Measurements from ENCODE around the gene INPP5A. TPM values are rescaled to one million over a fixed set of nuclear protein-coding genes. Genes with fewer than 3 reads are reported as not detected.

The INPP5A gene
- total RNA-seq, 2 experiments from 2014 or later, result 9.1 to 9.9 TPM

- Mint-ChIP-seq H3K27me3 (peaks cover 1% of the 10 kb centered on the region), H3K36me3 (ENCODE audit: low read depth) (peaks cover 31% of the 10 kb centered on the region), H3K9me3 (peaks cover 35% of the 10 kb centered on the region), H3K4me1 (peaks cover 19% of the 10 kb centered on the region), H3K4me3 (no peak overlapping the region), H3K27ac (no peak overlapping the region)
- ChIA-PET POLR2A (no interaction called here), CTCF (interaction anchor here (0.6 to 0.7 kb wide), 2 partner anchors 35 to 49 kb away, joined by 3 to 7 read pairs; no protein-coding TSS in a partner anchor)
- no peak for DNase-seq
Observed at GRCh38 chr10:132616996-132617736, 79.6 kb downstream of the INPP5A start.

GRCh38 chr10:132617737-132618052 is 80.1 kb downstream of the INPP5A start:
- Mint-ChIP-seq H3K9me3 (peaks cover 35% of the 10 kb centered on the region), H3K27me3 (no peaks in the 10 kb centered on the region), H3K27ac (no peak overlapping the region), H3K36me3 (ENCODE audit: low read depth) (peaks cover 31% of the 10 kb centered on the region), H3K4me3 (no peak overlapping the region), H3K4me1 (peaks cover 18% of the 10 kb centered on the region)
- POLR2A ChIA-PET, result no interaction called here
- CTCF ChIA-PET, result interaction anchor here (0.6 to 1.7 kb wide), 3 partner anchors 11 to 81 kb away, joined by 3 to 7 read pairs (median 3); no protein-coding TSS in a partner anchor
- DNase-seq, result no peak

- H3K4me3 Mint-ChIP-seq, result no peak overlapping the region
- ChIA-PET CTCF (interaction anchor here (1.0 to 1.7 kb wide), 2 partner anchors 12 to 80 kb away, joined by 3 read pairs; no protein-coding TSS in a partner anchor), POLR2A (no interaction called here)
- H3K36me3 Mint-ChIP-seq (ENCODE audit: low read depth), result peaks cover 31% of the 10 kb centered on the region
- H3K4me1 Mint-ChIP-seq, result peaks cover 18% of the 10 kb centered on the region
- no peaks in the 10 kb centered on the region for H3K27me3 Mint-ChIP-seq
- no peak overlapping the region for H3K27ac Mint-ChIP-seq
- peaks cover 35% of the 10 kb centered on the region for H3K9me3 Mint-ChIP-seq
- no peak for DNase-seq
Observed at GRCh38 chr10:132618158-132618919, 80.8 kb downstream of the INPP5A start.

GRCh38 chr10:132619927-132620326 is 82.3 kb downstream of the INPP5A start:
- Mint-ChIP-seq H3K9me3 (peaks cover 35% of the 10 kb centered on the region), H3K4me3 (no peak overlapping the region), H3K27me3 (no peaks in the 10 kb centered on the region), H3K4me1 (peaks cover 18% of the 10 kb centered on the region), H3K27ac (no peak overlapping the region), H3K36me3 (ENCODE audit: low read depth) (peaks cover 31% of the 10 kb centered on the region)
- CTCF ChIA-PET, result no interaction called here
- DNase-seq, result no peak
- POLR2A ChIA-PET, result no interaction called here

DNA sequence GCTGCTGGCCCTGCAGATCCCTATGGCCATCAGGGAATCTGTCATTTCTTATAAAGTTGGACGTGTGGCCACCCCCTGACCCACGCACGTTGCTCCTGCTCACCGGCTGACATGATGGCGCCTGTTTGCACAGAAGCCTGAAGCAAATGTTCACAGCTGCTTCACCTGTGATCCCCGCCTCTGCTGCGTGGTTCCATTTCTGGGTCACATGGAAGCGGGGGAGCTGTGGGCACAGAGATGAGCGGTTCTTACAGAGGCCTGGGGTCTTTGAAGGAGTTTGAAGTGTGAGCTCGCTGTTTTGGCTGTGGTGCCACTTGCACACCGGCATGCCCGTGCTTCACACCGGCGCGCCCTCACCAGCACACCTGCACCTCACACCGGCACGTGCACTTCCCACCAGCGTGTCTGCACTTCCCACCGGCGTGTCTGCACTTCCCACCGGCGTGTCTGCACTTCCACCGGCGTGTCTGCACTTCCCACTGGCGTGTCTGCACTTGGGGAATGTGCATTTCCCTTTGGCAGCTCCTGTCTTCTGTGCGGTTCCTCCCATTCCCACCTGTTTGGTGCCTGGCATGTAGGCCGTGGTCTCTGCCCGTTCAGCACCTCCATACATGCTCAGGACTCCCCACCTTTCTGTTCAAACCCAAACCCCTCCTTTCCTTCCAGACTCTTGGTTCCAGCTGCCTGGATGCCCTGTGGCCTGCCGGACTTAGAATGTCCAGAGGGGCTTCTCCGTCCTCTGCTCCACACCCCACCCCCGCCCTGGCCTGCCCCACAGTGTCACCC is 86.7 kb downstream of the INPP5A start:
- Mint-ChIP-seq H3K27ac (no peak overlapping the region), H3K4me3 (no peak overlapping the region), H3K36me3 (ENCODE audit: low read depth) (peaks cover 12% of the 10 kb centered on the region), H3K27me3 (no peaks in the 10 kb centered on the region), H3K9me3 (peaks cover 17% of the 10 kb centered on the region), H3K4me1 (peaks cover 5% of the 10 kb centered on the region)
- POLR2A ChIA-PET, result no interaction called here
- CTCF ChIA-PET, result no interaction called here
- DNase-seq, result no peak

DNA sequence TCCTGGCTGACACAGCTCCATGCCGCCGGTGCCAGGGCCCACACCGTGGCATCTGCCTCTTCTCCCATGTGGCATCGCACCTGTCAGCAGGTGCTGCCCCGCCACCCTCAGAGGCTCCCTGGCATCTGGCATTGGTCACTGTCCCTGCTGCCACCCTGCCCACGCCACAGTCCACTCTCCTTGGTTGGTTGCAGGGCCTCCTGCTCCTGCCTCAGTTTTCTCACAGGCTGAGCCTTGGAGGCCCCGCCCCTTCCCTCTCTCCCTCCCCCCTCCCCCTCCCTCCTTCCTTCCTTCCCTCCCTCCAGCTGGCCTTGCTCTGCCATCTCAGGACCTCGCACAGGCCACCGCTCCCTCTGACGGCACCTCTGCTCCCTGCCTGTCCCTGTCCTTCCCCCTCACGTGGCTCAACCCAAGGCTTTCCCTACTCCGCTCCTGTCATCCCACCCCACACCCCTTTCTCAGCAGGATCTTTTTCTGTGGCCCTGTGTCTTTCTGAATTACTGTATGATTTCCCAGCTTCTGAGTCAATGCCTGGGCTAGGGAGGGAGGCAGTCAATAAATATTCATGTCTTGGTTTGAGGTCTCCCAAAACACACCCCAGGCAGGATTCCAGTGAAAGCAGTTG is 87.4 kb downstream of the INPP5A start:
- Mint-ChIP-seq H3K27ac (no peak overlapping the region), H3K9me3 (peaks cover 16% of the 10 kb centered on the region), H3K4me1 (peaks cover 10% of the 10 kb centered on the region), H3K36me3 (ENCODE audit: low read depth) (peaks cover 12% of the 10 kb centered on the region), H3K4me3 (no peak overlapping the region), H3K27me3 (no peaks in the 10 kb centered on the region)
- CTCF ChIA-PET, result no interaction called here
- no peak for DNase-seq
- POLR2A ChIA-PET, result no interaction called here

- Mint-ChIP-seq H3K4me1 (peaks cover 13% of the 10 kb centered on the region), H3K27ac (no peak overlapping the region), H3K27me3 (no peaks in the 10 kb centered on the region), H3K36me3 (ENCODE audit: low read depth) (peaks cover 4% of the 10 kb centered on the region), H3K4me3 (no peak overlapping the region), H3K9me3 (peaks cover 4% of the 10 kb centered on the region)
- ChIA-PET CTCF (interaction anchor here (1.1 kb wide), 1 partner anchor 33 kb away, joined by 3 read pairs; no protein-coding TSS in a partner anchor), POLR2A (no interaction called here)
- no peak for DNase-seq
Observed at GRCh38 chr10:132626019-132626760, 88.6 kb downstream of the INPP5A start.

DNA sequence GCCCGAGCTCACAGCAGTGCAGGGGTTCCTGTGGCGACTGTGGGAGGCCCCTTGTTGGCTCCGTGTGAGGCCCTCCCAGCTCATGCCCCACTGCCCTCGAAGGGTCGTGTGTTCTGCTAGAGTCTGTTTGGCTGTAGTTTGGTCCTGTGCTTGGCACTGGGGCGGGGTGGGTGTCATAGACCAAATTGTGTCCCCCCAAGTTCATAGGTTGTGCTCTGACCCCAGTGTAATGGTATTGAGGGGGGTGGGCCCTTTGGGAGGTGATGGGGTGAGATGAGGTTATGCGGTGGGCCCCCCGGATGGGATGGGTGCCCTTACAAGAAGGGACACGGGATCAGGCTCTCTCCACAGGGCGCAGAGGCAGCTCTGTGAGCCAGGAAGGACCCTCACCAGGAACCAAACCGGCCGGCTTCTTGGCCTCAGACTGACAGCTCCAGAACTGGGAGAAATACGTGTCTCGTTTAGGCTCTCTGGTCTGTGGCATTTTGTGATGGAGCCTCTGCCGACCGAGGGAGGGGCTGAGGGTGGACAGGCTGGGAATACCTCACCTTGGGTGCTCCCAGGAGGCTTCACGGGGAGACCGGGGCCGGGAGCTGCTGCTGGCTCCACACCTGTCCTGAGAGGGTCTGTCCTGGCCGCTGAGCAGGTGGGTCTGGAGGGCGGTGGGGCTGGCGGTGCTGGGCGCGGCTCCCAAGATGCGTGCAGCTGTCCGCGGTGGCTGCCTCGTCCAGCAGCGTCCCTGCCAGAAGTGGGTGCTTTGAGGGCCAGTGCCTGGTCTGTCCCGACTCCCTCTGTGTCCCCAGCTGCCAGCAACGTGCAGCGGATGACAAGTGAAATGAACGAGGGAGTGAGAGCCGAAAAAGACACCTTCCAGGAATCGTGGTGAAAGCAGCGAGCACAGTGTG is 89.4 kb downstream of the INPP5A start:
- no peak overlapping the region for H3K4me3 Mint-ChIP-seq
- CTCF ChIA-PET, result interaction anchor here (1.1 kb wide), 1 partner anchor 32 kb away, joined by 3 read pairs; no protein-coding TSS in a partner anchor
- POLR2A ChIA-PET, result no interaction called here
- no peaks in the 10 kb centered on the region for H3K36me3 Mint-ChIP-seq (ENCODE audit: low read depth)
- no peak overlapping the region for H3K27ac Mint-ChIP-seq
- DNase-seq, result no peak
- H3K9me3 Mint-ChIP-seq, result no peaks in the 10 kb centered on the region
- no peaks in the 10 kb centered on the region for H3K27me3 Mint-ChIP-seq
- peaks cover 13% of the 10 kb centered on the region for H3K4me1 Mint-ChIP-seq

GRCh38 chr10:132627666-132628531 is 90.3 kb downstream of the INPP5A start:
- ChIA-PET CTCF (no interaction called here), POLR2A (no interaction called here)
- no peaks in the 10 kb centered on the region for H3K9me3 Mint-ChIP-seq
- no peak overlapping the region for H3K27ac Mint-ChIP-seq
- H3K4me1 Mint-ChIP-seq, result peaks cover 13% of the 10 kb centered on the region
- H3K4me3 Mint-ChIP-seq, result no peak overlapping the region
- no peak for DNase-seq
- H3K36me3 Mint-ChIP-seq (ENCODE audit: low read depth), result no peaks in the 10 kb centered on the region
- H3K27me3 Mint-ChIP-seq, result no peaks in the 10 kb centered on the region

DNA sequence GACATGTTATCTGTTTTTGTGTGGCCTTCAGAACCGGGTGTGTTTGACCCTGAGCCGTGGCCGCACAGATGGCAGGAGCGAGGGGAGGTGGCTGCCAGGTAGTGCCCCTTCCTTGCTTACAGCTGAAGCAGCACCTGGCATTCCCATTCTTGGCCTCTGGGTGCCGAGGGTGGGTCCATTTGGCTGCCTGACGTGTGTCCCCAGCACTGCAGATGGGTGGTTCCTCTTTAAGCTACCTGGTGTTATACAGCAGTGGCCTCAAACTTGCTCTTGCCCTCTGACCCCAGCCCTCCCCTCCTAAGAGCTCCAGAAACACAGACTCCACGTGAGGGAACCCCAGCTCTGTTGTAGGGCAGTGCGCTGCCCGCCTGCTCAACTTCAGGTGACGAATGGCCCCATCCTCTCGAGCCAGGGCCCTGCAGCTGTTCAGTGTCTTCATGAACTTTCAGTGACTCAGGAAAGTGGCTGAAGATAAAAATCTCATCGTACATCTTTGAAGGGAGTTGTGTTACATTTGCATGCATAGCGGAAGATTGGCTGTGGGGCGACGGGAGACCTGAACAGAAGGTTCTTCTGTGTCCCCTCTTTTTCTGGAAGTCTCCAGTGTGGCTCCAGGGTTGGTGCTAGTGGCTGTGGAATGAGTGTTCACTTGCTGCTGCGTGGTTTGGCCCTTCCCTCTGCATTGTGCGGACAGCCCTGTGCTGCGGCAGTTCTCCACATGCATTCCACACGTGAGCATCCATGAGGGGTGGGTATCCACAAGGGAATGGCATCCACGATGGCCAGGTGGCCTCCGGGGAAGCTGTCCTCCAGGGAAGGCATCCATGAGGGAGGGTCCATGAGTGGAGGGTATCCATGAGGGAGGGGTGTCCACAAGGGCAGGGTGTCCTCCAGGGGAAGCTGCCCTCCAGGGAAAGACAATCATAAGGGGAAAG is 91.6 kb downstream of the INPP5A start:
- ChIA-PET CTCF (interaction anchor here (0.6 kb wide), 1 partner anchor 41 kb away, joined by 3 read pairs; no protein-coding TSS in a partner anchor), POLR2A (no interaction called here)
- Mint-ChIP-seq H3K36me3 (ENCODE audit: low read depth) (no peaks in the 10 kb centered on the region), H3K4me3 (no peak overlapping the region), H3K27me3 (no peaks in the 10 kb centered on the region), H3K9me3 (no peaks in the 10 kb centered on the region), H3K27ac (no peak overlapping the region), H3K4me1 (peaks cover 13% of the 10 kb centered on the region)
- DNase-seq, result no peak

All from activated CD4-positive, alpha-beta T cell treated with anti-CD3 and anti-CD28 coated beads, Interleukin-2, amount 10 ng/mL, durations not matched to agents 7 days and 5 days (primary cell).